OCI-LY7 (cell line): ENCODE measurements around the gene LRCOL1. TPM values are rescaled to one million over a fixed set of nuclear protein-coding genes. Genes with fewer than 3 reads are reported as not detected.

Source experiments
- BruUV-seq: library from RNA; stranded (reverse); fragments of 400-500 nt; replicated peaks from 2 replicates; lab custom pipeline; 2021; lab: Mats Ljungman, UMichigan
- CTCF ChIA-PET: fragments of 300-600 bp; sonication (Branson Sonifier 250); formaldehyde crosslinking; loops from one replicate; lab custom pipeline; 2022; ENCODE audit warnings: antibody characterized with exemption; ENCODE audit not compliant: unreplicated experiment; lab: Charles Lee
- POLR2A ChIA-PET: fragments of 300-600 bp; sonication (Branson Sonifier 250); formaldehyde crosslinking; loops from one replicate; lab custom pipeline; 2022; ENCODE audit warnings: antibody characterized with exemption; lab: Charles Lee
- DNase-seq: peaks from one replicate; pipeline ENCODE4 v3.0.0-alpha.2; 2015; ENCODE audit warnings: low spot score
- H2AFZ ChIP-seq: fragments of 200-600 bp; sonication (generic), shearing (Covaris generic); 2 replicates; pipeline ENCODE4 v1.6.1; 2014; ENCODE audit warnings: mild to moderate bottlenecking, antibody characterized with exemption, low read length, moderate library complexity
- H3K27ac ChIP-seq: fragments of 200-600 bp; sonication (generic); 2 replicates; pipeline ENCODE4 v1.5.1; 2014; ENCODE audit warnings: mixed run types, low read depth, mild to moderate bottlenecking, moderate library complexity, low read length, inconsistent platforms; ENCODE audit not compliant: poor library complexity, severe bottlenecking
- H3K36me3 ChIP-seq: fragments of 200-600 bp; sonication (generic); 2 replicates; pipeline ENCODE4 v1.6.1; 2014; ENCODE audit warnings: mild to moderate bottlenecking, antibody characterized with exemption, low read length, moderate library complexity, mixed read lengths; ENCODE audit not compliant: insufficient read depth
- H3K4me1 ChIP-seq: fragments of 200-600 bp; sonication (generic); 2 replicates; pipeline ENCODE4 v1.5.1; 2014; ENCODE audit warnings: mild to moderate bottlenecking, low read length; ENCODE audit not compliant: insufficient read depth, poor library complexity, severe bottlenecking
- H3K4me2 ChIP-seq: fragments of 200-600 bp; sonication (generic); 2 replicates; pipeline ENCODE4 v1.6.1; 2014; ENCODE audit warnings: mild to moderate bottlenecking, low read length
- H3K4me3 ChIP-seq: fragments of 200-600 bp; sonication (generic); 2 replicates; pipeline ENCODE4 v1.5.1; 2014; ENCODE audit warnings: mild to moderate bottlenecking, low read depth, low read length; ENCODE audit not compliant: poor library complexity, severe bottlenecking
- H3K79me2 ChIP-seq: fragments of 200-600 bp; sonication (generic); 2 replicates; pipeline ENCODE4 v1.6.1; 2016; ENCODE audit warnings: low read depth, mild to moderate bottlenecking, low read length, moderate library complexity, mixed read lengths; ENCODE audit not compliant: insufficient read depth
- H3K9me2 ChIP-seq: fragments of 200-600 bp; sonication (generic); 2 replicates; pipeline ENCODE4 v1.6.1; 2016; ENCODE audit warnings: mild to moderate bottlenecking, low read length, mixed read lengths; ENCODE audit not compliant: insufficient read depth
- H3K9me3 ChIP-seq: fragments of 200-600 bp; sonication (generic); 2 replicates; pipeline ENCODE4 v1.6.1; 2014; ENCODE audit warnings: mild to moderate bottlenecking, mixed run types, low read length, mixed read lengths
- H4K20me1 ChIP-seq: fragments of 200-600 bp; sonication (generic); 2 replicates; pipeline ENCODE4 v1.6.1; 2014; ENCODE audit warnings: mild to moderate bottlenecking, antibody characterized with exemption, low read length, moderate library complexity, mixed read lengths; ENCODE audit not compliant: insufficient read depth
- CTCF ChIP-seq: fragments of 200-600 bp; sonication (generic); conservative IDR thresholded peaks from 2 replicates; pipeline ENCODE4 v1.5.1; 2014; ENCODE audit warnings: mild to moderate bottlenecking, antibody characterized with exemption, low read length, moderate library complexity, mixed read lengths
- EZH2phosphoT487 ChIP-seq: fragments of 200-600 bp; sonication (generic); IDR thresholded peaks from 2 replicates; pipeline ENCODE4 v1.6.1; 2018; ENCODE audit warnings: low read depth, borderline replicate concordance, mild to moderate bottlenecking, mixed run types, antibody characterized with exemption, low read length, moderate library complexity, mixed read lengths
- intact Hi-C: fragments of 100-400 bp; cut with micrococcal nuclease; formaldehyde crosslinking; loops from one replicate; pipeline ENCODE4 v1.10.0; 2022; ENCODE audit not compliant: unreplicated experiment
- total RNA-seq, 2 experiments: library from RNA; depleted of rRNA in 1 of 2; stranded (reverse); fragments of >200 nt in 1 of 2; shearing (Covaris generic) in 1 of 2; gene quantifications; 2 replicates each; pipeline ENCODE4 v1.2.3, GENCODE V29; 2014 to 2022

Gene LRCOL1
- total RNA-seq, 2 experiments from 2014 or later = not detected

GRCh38 chr12:132622437-132623071 lies 12.2 kb upstream of the LRCOL1 start:
- no peak overlapping the region for H3K4me2 ChIP-seq
- POLR2A ChIA-PET = interaction anchor here (0.6 to 2.9 kb wide), 4 partner anchors 10 to 18 kb away, joined by 3 to 20 read pairs (median 4); no protein-coding TSS in a partner anchor
- no peaks in the 10 kb centered on the region for H3K4me1 ChIP-seq
- peak; percentile 39 for DNase-seq
- H3K4me3 ChIP-seq = no peak overlapping the region
- intact Hi-C loops = no loop called here
- H2AFZ ChIP-seq = no peak overlapping the region
- H3K79me2 ChIP-seq = no peaks in the 10 kb centered on the region
- CTCF ChIA-PET = no interaction called here
- no TSS peak for BruUV-seq
- peaks cover 43% of the 10 kb centered on the region for H3K36me3 ChIP-seq
- no peak overlapping the region for H3K27ac ChIP-seq
- TF ChIP-seq EZH2phosphoT487 (no peak), CTCF (no peak)
- peaks cover 3% of the 10 kb centered on the region; the same call in 1 of the 2 replicates for H3K9me3 ChIP-seq
- H4K20me1 ChIP-seq = no peaks in the 10 kb centered on the region
- no peaks in the 10 kb centered on the region for H3K9me2 ChIP-seq

GRCh38 chr12:132621657-132622435 lies 11.5 kb upstream of the LRCOL1 start:
- H3K36me3 ChIP-seq = peaks cover 37% of the 10 kb centered on the region
- H3K9me2 ChIP-seq = no peaks in the 10 kb centered on the region
- no TSS peak for BruUV-seq
- POLR2A ChIA-PET = interaction anchor here (0.6 to 2.9 kb wide), 4 partner anchors 10 to 18 kb away, joined by 3 to 20 read pairs (median 4); no protein-coding TSS in a partner anchor
- no peak for TF ChIP-seq EZH2phosphoT487
- no peak for TF ChIP-seq CTCF
- CTCF ChIA-PET = interaction anchor here (1.5 kb wide), 1 partner anchor 11 kb away, joined by 3 read pairs; no protein-coding TSS in a partner anchor
- H4K20me1 ChIP-seq = no peaks in the 10 kb centered on the region
- no peak overlapping the region for H3K4me3 ChIP-seq
- no peak for DNase-seq
- H3K27ac ChIP-seq = no peak overlapping the region
- H3K79me2 ChIP-seq = no peaks in the 10 kb centered on the region
- H3K9me3 ChIP-seq = peaks cover 10% of the 10 kb centered on the region; the same call in 1 of the 2 replicates
- H2AFZ ChIP-seq = no peak overlapping the region
- intact Hi-C loops = no loop called here
- no peaks in the 10 kb centered on the region for H3K4me1 ChIP-seq
- no peak overlapping the region for H3K4me2 ChIP-seq
